GM18519 (cell line): Measurements from ENCODE around the gene DEPDC5.
"Not testable (repeated sequence)": the region's sequence is repeated elsewhere in the genome, so short reads cannot be mapped to it uniquely, and the experiment has no call there.

ENCODE experiments used
- ATAC-seq: cut with Tn5 transposase; IDR thresholded peaks from one replicate; pipeline ENCODE4 v1.9.1; 2021; ENCODE audit warnings: mild to moderate bottlenecking, moderate library complexity; ENCODE audit not compliant: unreplicated experiment, low FRiP score

Gene DEPDC5

DNA sequence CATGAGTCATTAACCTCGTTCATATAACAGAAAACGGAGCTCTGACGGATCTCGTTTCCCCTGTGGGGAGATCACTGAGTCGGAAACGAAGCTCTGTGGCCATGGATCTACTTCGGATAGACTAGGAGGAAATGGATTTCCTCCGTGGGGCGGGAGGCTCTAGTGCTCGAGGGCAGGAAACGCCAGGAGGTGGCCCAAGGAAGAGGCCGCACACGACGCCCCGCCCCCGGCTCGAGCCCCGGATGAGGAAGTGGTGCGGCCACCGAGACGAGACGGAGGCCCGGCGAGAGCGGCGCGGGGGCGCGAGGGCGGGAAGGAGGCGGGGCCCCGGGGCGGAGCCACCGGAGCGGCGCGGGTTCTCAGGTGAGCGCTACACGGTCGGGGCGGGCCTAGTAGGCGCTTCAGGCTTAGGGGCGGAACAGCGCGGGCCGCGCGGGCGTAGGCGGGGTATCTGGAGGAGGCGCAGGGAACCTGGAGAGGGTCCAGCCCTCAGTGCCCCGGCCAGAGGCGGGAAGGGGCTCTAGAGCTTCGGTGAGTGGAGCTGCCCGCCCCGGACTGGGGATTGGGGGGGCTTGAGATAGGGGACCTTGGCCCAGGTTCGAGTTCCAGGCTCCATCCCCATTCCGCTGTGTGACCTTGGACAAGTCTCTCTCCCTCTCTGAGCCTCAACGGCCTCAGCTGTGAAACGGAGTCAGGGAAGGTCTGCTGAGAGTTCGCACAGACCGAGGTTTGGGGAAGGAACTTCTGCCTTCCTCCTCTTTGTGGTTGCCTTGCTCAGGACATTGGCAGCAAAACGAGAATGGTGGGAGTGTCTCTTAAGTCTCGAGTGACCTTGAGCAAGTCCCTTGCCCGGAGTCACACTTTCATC, at the start of gene DEPDC5:
TSS of gene DEPDC5 (plus strand) at position 386 of the 868 bp plus-strand sequence. CDS start 903 bp downstream, outside the sequence.
- ATAC-seq = peak; percentile 63

DNA sequence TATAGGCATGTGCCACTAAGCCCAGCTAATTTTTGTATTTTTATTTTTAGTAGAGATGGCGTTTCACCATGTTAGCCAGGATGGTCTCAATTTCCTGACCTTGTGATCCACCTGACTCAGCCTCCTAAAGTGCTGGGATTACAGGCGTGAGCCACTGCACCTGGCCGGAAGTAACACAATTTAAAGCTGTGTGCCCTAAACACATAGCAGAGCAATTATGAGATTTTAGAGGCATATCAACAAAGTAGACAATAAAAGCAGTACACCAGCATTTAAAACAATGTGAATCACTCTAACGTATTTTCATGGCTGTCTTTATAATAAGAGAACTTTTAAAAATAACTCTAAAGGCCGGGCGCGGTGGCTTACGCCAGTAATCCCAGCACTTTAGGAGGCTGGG, 46.3 kb upstream of the DEPDC5 start:
- no peak for ATAC-seq

GRCh38 chr22:31711226-31711625, 42.6 kb upstream of the DEPDC5 start:
- ATAC-seq = not testable (repeated sequence)

DNA sequence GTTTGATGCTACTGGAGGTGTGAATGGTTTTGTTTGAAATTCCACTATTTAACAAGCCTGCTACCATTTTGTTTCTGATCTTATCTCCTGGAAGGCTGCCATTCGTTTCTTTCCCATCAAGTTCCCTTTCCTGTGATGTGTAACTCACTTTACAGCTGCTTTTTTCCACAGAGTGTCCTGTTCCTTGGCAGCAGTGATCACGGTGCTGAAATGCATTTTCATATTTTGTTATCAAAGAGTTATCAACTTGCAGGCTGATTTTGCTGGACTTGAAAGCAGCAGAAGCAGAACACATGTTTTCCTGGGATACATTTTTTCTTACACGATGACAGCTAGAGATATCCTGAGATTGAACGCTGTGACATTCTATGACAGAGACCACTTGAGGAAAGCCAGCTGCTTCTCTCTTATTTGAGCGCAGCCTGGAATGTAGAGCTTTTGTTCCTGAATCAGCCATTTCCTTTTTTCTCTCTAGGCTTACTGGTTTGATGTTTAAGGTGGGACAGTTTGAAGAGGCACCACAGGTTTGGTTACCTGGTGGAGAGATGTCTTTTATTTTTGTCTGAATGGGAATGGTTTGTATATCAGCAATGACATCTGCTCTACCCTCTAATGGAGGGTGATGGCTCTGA, 38.6 kb upstream of the DEPDC5 start:
- no peak for ATAC-seq

DNA sequence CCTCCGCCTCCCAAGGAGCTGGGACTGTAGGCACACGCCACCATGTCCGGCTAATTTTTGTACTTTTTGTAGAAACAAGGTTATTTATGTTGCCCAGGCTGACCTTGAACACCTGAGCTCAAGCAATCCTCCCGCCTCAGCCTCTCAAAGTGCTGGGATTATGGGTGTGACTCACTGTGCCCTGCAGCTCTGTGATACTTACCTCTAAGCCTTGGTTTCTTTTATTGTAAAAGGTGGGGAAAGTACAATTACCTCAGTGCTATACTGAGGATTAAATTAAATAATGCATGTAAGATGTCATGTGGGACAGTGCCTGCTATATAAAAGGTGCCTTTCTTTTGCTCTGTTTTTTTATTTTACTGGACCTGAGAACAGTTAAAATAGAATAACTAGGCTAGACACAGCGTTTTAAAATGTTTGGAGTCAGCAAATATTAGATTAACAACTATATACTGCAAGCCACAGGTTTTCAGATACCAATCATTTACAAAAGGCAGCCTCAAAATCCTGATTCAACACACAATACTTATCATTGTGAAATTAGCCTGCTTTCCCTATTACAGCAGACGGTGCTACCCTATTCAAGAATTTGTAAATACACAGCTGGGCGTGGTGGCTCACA, 33.9 kb upstream of the DEPDC5 start:
- no peak for ATAC-seq

GRCh38 chr22:31723723-31724122, 30.1 kb upstream of the DEPDC5 start:
- no peak for ATAC-seq

- ATAC-seq = no peak
These were observed 27.1 kb upstream of the DEPDC5 start for GRCh38 chr22:31726692-31727091.

- ATAC-seq = no peak
These were observed 25.0 kb upstream of the DEPDC5 start for GRCh38 chr22:31728857-31729256.

DNA sequence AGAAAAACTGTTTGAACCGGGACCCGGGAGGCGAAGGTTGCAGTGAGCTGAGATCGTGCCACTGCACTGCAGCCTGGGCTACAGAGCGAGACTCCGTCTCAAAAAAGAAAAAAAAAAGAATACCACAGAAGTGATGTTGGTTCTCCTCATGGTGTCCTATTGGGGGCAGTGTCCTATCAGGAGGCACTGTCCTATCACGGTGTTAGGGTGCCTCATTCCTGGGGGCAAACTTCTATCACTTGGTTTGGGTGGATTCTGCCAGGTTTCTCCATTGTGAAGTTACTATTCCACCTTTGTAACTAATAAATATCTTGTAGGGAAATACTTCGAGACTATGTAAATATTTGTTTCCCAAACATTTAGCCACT, 23.5 kb upstream of the DEPDC5 start:
- no peak for ATAC-seq

GRCh38 chr22:31732089-31732829, 21.6 kb upstream of the DEPDC5 start:
- no peak for ATAC-seq

- ATAC-seq = no peak
These were observed 20.2 kb upstream of the DEPDC5 start for GRCh38 chr22:31733580-31734079.

DNA sequence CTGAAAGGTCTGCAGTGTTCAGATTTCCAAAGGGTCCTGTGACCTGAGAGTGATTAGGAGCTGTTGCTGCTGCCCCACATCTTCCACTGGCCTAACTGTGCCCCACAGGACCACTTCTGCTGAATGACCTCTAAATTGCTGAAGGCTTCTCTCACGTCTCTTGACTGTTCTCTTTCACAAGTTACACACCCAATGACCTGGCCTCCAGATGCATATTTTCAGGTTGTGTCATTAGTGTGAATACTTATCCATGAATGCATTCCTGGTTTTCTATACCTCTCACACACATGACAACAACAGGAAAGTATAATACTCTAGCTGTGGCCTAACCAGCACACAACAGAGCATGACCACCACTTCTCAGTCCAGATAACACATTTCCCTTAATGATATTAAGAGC, 19.3 kb upstream of the DEPDC5 start:
- ATAC-seq = no peak

DNA sequence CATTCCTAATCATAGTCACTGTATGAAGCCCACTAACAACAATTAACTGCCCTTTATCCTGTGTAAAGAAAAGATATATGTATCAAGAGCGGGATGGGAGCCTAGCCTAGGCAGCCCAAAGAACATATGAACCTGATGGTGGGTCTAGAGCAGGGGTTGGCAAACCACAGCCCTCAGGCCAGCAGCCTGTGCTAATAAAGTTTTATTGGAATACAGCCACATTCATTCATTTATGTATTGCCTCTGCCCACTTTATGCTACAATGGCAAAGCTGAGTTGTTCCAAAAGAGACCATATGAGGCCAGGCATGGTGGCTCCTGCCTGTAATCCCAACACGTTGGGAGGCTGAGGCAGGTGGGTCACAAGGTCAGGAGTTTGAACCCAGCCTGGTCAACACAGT, 17.4 kb upstream of the DEPDC5 start:
- no peak for ATAC-seq

DNA sequence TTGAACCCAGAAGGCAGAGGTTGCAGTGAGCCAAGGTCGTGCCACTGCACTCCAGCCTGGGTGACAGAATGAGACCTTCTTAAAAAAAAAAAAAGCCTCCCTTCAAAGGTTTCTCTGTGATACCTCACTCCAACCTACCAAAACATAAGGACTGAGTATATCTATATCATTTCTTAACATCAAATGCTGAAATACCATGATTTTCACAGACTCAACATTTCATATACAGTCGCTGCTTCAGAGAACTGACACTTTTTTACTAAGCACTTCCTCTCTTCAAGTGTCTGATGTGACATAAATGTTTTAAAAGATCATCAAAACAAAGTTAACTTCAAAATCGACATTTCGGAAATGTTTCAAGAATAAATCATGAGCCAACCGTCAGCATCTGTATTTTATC, 15.9 kb upstream of the DEPDC5 start:
- ATAC-seq = no peak

DNA sequence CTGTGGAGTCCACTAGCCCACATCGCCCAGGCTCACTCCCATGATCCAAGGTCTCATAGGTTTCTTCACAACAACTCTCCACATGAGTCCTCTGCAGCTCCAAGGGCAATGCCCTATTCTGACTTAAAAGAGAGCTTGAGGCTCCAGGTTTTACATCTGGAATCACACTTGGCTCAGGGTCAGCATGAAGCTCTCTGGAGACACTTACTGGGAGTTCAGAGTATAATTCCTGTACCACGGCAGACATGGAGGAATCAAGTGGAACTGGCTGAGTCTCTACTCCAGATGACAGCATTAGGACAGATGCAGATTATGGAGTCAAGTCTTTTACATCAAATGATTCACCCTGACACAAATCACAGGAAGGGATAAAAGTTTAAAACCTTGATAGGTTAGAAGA, 15.3 kb upstream of the DEPDC5 start:
- no peak for ATAC-seq

DNA sequence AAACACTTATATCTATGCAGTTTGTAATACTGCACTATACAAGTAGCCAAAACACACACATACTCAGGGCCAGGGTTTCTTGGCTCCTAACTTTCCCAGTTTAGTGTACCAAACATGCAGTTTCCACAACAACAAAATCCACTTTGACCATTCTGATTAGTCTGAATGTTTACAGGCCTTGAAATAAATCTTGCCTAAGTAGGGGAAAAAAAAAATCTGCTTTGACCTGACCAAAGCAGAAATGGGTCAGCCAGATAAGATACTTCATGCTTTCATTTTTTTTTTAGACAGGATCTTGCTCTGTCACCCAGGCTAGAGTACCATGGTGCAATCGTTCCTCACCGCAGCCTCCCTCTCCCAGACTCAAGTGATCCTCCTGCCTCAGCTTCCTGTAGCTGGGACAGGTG, 14.0 kb upstream of the DEPDC5 start:
- ATAC-seq = no peak

DNA sequence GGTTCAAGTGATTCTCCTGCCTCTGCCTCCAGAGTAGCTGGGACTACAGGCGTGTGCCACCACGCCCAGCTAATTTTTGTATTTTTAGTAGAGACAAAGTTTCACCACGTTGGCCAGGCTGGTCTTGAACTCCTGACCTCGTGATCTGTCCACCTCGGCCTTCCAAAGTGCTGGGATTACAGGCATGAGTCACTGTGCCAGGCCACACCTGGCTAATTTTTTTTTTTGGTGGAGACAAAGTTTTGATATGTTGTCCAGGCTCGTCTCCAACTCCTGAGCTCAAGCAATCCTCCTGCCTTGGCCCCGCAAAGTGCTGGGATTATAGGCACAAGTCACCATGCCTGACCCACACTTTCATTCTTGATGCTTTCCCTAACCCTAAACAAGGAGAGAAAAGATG, 13.5 kb upstream of the DEPDC5 start:
- not testable (repeated sequence) for ATAC-seq

DNA sequence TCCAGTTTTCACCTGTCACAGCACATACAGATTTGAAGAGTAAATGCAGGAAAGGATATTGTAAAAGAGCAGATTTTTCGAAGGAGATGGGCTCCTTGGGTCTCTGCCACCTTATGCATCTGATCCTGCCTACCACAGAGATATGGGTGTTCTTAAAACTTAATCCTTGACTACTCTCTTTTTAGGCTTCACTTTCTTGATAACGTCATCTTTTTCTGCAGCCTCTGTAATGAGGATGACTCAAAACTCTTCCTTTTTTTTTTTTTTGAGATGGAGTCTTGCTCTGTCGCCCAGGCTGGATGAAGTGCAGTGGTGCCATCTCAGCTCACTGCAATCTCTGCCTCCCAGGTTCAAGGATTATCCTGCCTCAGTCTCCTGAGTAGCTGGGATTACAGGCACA, 11.7 kb upstream of the DEPDC5 start:
- no peak for ATAC-seq

GRCh38 chr22:31742682-31743081, 11.1 kb upstream of the DEPDC5 start:
- ATAC-seq = no peak

GRCh38 chr22:31743871-31744270, 9.9 kb upstream of the DEPDC5 start:
- ATAC-seq = no peak

GRCh38 chr22:31747441-31747840, 6.4 kb upstream of the DEPDC5 start:
- no peak for ATAC-seq
